Measurements from ENCODE around the gene DGKG.

The DGKG gene

DNA sequence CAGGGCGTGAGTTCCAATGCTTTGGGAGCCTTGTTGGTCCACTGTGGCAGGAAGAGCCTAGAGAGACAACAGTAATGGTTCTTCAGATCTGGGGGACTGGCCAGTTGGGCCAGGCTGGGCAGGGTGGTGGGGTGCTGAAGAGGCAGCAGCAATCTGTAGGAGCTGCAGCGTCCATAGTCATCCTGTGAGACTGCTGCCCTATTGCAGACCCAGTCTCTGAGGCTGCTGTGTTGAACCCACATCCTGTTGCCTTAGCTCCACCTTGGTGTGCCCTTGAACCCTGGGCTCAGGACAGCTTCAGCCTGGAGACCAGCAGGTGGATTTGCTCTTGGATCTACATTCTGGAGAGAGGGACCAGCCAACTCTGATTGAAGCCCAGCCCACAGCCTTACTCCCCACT lies 229.5 kb downstream of the DGKG start:
- no peak for DNase-seq

GRCh38 chr3:186129206-186129605 lies 232.8 kb downstream of the DGKG start:
- no peak for DNase-seq

DNA sequence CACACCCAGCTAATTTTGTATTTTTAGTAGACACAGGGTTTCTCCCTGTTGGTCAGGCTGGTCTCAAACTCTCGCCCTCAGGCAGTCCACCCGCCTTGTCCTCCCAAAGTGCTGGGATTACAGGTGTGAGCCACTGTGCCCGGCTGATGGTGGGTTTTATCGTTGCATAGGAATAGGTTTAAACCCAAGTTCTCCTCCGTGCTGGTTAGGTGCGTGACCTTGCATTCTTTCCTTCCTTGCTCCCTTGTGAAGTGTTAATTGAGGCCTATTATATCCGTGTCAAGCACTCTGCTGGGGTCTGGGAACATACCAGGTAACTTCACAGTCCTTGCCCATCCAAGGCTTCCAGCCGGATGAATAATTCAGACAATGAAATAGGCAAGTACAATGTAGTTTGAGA lies 233.9 kb downstream of the DGKG start:
- DNase-seq: no peak

- no peak for DNase-seq
These were observed 234.6 kb downstream of the DGKG start for GRCh38 chr3:186127463-186127862.

DNA sequence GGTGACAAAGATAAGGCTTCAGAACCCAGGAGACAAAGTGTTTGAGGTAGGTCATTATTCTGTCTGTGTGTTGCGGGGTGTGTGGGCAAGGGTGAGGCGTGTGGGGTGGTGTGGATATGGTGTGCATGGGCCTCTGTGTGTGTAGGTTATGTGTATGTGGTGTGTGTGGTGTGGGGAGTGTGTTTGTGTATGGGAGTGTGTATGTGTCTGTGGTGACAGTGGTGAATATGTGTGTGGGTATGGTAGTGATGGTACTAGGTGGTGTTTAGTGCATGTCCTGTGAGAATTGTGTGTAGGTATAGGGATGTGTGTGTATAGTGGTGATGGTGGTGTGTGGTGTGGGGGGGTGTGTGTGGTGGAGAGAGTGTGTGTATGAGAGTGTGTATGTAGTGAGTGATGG lies 236.9 kb downstream of the DGKG start:
- DNase-seq: no peak

DNA sequence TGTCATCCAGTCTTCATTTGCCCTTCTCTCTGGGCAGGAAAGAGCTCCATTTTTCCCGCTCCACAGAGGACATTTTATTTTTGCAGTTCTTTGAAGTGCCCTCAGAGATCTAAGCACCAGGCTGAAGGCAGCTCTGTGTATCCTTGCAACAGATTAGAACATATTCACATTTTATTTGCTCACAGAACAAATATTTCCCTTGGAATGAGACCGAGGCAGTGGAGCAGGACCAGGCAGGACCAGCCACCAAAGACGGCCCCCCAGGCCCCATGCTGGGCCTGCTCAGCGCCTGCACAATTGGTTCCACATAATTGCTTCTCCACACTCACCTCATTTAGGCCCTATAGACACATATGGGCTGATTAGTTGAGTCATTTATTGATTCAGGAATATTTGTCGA lies 237.4 kb downstream of the DGKG start:
- DNase-seq: no peak

DNA sequence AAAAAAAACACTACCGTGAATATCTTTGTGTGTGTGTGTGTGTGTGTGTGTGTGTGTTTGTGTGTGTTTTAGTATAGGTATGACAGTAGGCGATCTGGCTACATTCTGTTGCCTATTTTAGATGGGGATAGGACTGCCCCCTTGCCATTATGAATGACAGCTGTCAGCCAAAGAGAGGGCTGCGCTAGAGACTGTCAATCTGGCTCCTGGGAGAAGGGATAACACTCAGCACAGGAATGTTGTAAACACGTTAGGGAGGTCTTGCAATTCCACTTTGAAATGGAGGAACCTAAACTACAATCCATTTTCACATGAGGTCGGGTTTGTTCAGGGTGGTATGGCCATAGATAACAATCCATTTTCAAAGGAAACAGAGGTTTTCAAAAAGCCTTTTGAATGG lies 239.0 kb downstream of the DGKG start:
- no peak for DNase-seq

DNA sequence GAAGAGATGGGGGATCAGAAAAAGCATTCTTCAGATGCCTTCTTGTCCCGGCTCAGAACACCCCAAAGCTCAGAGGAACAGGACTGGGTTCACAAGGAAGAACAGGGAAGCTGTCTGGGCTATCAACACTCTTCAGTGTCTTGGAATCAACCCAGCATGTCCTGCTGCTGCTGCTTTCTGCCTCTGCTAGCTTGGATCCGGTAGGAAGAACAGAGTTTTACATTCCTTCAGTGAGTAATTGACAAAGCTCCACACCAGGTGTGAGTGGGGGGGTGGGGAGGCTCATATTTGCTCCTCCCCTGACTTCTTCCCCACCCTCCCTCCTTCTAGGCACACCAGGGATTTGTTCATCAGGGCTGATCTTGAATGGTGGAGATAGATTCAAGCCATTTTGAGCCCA lies 240.1 kb downstream of the DGKG start:
- DNase-seq: peak; percentile 17

DNA sequence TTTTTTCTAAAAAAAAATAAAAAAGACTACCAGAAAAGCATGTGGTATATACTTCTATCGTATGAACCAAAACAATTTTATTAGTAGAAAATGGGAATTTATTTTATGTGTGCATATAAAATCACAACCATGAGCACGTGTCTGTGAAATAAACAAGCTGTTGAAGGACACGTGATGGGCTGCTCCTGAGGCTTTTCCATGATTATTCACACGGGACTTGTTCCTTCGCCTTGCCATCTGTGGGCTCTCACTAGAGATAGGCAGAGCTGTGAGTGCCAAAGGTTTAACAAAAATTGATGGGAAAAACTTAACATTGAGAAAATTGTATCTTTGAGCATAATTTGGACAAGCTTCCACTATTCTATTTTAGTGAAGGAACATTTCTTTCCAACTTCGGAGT lies 240.8 kb downstream of the DGKG start:
- DNase-seq: peak; percentile 17

- no peak for DNase-seq
These were observed 242.5 kb downstream of the DGKG start for GRCh38 chr3:186119499-186119898.

- no peak for DNase-seq
These were observed 243.3 kb downstream of the DGKG start for GRCh38 chr3:186118692-186119091.

GRCh38 chr3:186117521-186118134 lies 244.4 kb downstream of the DGKG start:
- DNase-seq: no peak

DNA sequence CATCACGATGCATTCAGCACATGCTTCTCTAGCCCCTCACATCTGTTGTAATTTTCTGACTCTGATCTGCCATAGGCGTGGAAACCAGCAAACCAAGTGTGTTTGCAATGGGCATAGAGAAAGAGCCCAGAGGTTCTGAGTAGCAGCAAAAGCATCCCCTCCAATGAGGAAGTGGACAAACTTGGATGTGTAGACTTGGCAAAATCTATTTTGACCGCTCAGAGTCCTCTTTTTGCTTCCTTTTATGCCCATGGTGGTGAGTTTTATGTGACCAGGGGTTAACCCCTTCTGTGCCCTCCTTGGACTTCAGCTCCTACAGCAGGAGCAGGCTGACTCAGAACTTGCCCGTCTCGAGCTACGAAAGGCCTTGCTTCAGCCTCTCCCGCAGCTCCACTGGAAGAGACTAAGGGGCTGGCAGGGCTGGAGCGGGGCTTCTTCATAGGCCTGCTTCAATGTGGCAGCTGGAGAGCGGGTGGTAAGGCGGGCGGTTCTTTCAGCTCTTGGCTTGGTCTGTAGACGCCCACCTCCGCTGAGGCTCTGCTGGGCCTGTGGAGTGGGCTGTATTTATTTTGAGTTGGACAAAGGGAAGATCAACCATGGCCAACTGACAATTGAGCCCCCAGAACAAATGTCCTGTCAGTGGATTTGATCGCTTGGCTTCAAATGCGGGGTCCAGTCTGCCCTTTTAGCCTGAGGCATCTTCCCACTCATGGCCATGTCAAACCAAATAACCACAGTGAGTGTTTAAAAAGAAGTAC lies 246.6 kb downstream of the DGKG start:
- DNase-seq: no peak

GRCh38 chr3:186110975-186111974 lies 250.8 kb downstream of the DGKG start:
- DNase-seq: no peak

GRCh38 chr3:186109897-186110803 lies 251.9 kb downstream of the DGKG start:
- DNase-seq: no peak

GRCh38 chr3:186108941-186109865 lies 252.8 kb downstream of the DGKG start, which contains the start of gene ETV5:
ETV5 (minus strand) TSS chr3:186109089; CDS start chr3:186105868, 3,221 bp downstream.
- DNase-seq: peak; percentile 98

DNA sequence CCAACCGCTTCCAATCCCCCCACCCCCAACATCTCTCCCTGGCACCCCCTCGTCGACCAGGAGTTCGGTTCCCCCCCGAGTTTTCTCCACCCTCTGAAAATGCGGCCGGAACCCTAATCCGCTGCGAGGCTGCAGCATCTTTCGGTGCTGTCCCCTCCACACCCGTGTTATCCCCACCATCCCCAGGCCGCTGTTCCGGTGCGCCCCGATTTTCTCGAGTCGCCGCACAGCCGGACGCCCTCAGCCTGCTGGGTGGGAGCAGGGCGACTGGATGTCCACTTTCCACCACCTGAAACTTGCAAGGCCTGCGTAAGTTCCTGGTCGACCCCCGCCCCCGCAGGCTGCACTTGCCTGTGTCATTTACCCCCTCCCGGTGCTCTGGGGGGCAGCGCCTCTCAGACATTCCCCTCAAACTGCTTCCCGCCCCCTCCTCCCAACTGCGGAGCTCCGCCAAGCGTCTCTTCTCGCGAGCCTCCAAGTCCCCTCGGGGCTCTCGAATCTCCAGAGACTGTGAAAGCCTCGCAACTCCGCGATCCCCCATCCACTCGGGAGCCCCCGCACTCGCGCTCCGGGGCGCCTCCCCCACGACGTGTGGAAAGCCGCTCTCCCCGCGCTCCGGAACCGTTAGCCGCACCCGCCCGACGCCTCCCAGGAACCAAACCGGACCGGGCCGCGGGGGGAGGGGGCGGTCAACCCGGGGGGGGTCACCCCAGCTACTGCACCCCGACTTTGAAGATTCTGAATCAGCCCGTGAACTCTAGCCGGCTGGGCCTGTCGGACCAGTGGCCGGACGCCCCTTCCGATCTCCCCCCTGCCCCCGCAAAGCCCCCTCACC lies 253.7 kb downstream of the DGKG start:
- peak; percentile 60 for DNase-seq

DNA sequence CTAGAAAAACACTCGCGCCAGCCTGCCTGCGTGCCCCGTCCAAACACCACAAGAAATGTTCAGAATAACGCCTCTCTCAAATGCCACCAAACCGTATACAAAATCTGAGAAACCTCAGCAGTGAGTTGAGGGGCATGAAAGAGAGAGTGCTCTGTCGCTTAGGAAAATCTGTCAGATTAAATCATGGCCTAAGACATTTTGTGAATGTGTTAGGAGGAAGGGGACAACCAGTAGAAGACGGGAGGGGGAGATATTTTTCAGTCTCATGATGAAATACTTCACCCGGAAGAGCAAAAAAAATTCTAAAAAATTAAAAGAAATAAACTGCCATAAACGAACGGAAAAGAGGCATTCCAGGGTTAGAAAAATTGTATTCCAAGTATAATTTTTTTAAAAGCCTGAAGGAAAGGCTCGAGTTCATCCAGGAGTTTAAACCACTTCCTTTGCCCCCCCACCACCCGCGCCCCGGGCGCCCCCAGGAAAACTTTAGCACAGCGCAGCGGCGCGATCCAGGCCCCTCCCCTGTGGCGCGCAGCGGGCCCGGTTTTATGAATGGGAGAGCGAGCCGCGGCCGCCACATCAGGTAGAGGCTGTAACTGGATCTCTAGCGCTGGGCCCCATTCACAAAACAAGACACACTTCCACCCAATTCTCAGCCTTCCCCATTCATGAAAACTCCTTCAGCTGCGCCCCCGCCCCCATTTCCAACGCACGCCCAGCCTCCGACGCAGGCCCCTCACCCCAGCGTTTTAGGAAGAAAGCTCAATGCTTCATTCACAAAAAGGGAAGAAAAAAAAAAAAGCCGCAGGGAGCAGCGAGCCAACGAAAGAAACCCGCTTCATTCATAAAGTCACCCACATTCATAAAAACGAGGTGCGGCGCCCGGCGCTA lies 254.6 kb downstream of the DGKG start:
- peak; percentile 71 for DNase-seq

DNA sequence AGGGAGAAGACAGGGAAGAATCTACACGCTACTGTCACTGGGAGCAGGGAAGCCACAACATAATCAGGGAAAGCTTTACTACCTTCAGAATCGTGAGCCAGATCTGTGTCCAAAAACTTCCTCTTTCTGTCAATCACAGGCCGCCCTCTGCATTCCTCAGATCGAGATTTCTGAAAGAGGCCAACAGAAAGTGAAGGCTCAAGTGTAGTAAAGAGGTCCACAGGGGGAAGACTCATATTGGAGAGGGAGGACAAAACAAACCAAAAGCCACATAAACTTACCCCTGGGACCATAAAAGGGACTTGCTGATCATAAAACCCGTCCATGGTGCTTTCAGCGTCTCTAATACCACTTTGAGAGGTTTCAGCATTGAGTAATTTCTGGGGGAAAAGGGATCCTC lies 256.5 kb downstream of the DGKG start:
- no peak for DNase-seq
